GM19025 (cell line): Measurements from ENCODE around the gene ATP8B1.

Experiments
- ATAC-seq: cut with Tn5 transposase; IDR thresholded peaks from one replicate; pipeline ENCODE4 v1.9.1; 2021; ENCODE audit warnings: mild to moderate bottlenecking, low read depth, moderate library complexity; ENCODE audit not compliant: unreplicated experiment

The ATP8B1 gene

GRCh38 chr18:57794951-57795728 lies 8.0 kb downstream of the ATP8B1 start:
- no peak for ATAC-seq

- ATAC-seq, result no peak
These were observed 9.7 kb downstream of the ATP8B1 start for GRCh38 chr18:57793302-57793986.

GRCh38 chr18:57792631-57793301 lies 10.3 kb downstream of the ATP8B1 start:
- ATAC-seq, result no peak

GRCh38 chr18:57791911-57792310 lies 11.2 kb downstream of the ATP8B1 start:
- ATAC-seq, result no peak

- ATAC-seq, result no peak
These were observed 11.9 kb downstream of the ATP8B1 start for GRCh38 chr18:57791192-57791591.

- ATAC-seq, result no peak
These were observed 12.8 kb downstream of the ATP8B1 start for GRCh38 chr18:57790316-57790715.

GRCh38 chr18:57789759-57790158 lies 13.4 kb downstream of the ATP8B1 start:
- no peak for ATAC-seq

GRCh38 chr18:57789090-57789489 lies 14.0 kb downstream of the ATP8B1 start:
- no peak for ATAC-seq

GRCh38 chr18:57787068-57787685 lies 15.9 kb downstream of the ATP8B1 start:
- ATAC-seq, result no peak

- ATAC-seq, result no peak
These were observed 17.2 kb downstream of the ATP8B1 start for GRCh38 chr18:57785751-57786437.

- no peak for ATAC-seq
These were observed 18.4 kb downstream of the ATP8B1 start for GRCh38 chr18:57784801-57785114.

GRCh38 chr18:57784034-57784800 lies 18.9 kb downstream of the ATP8B1 start:
- no peak for ATAC-seq

- ATAC-seq, result no peak
These were observed 21.1 kb downstream of the ATP8B1 start for GRCh38 chr18:57782049-57782448.

- peak; percentile 76 for ATAC-seq
These were observed 22.3 kb downstream of the ATP8B1 start for GRCh38 chr18:57780706-57781347.

GRCh38 chr18:57780318-57780705 lies 22.8 kb downstream of the ATP8B1 start:
- ATAC-seq, result no peak

GRCh38 chr18:57776767-57777166 lies 26.3 kb downstream of the ATP8B1 start:
- ATAC-seq, result no peak

GRCh38 chr18:57776354-57776753 lies 26.8 kb downstream of the ATP8B1 start:
- no peak for ATAC-seq

GRCh38 chr18:57775937-57776336 lies 27.2 kb downstream of the ATP8B1 start:
- no peak for ATAC-seq

GRCh38 chr18:57772387-57772799 lies 30.7 kb downstream of the ATP8B1 start:
- no peak for ATAC-seq
